ENCODE results near the gene PPP1R27.
A peak's percentile ranks its signal among the peaks of the same experiment; 100 is the strongest.

The PPP1R27 gene, protein sequence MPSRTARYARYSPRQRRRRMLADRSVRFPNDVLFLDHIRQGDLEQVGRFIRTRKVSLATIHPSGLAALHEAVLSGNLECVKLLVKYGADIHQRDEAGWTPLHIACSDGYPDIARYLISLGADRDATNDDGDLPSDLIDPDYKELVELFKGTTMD

DNA sequence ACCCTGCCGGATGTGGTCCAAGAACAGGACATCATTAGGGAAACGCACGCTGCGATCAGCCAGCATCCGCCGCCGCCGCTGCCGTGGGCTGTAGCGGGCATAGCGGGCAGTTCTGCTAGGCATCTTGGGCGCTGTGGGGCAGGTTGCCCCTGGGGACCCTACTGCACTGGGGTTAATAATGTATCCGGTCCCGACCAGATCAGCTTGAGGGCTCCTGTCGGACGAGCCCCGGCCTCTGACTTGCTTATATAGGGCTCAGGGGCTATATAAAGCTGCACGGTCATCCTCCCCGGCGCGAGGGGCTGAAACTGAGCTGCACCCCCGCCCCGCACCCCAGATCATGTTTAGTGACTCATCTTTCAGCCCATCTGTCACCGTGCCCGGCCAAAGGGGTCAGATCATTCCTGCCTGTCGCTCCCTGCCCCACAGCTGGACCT lies at the start of gene PPP1R27:
PPP1R27 (minus strand) TSS at position 220 of the 437 bp plus-strand sequence; CDS start at position 123, 97 bp downstream.
- Histone ChIP-seq H3K27ac (ENCODE audit: low read depth, low read length) (no peak within 1 kb of the TSS), H3K36me3 (ENCODE audit: control insufficient read depth, insufficient read depth, low read length) (no peaks in the 10 kb centered on the region), H3K27me3 (ENCODE audit: control insufficient read depth, insufficient read depth, low read length) (no peaks in the 10 kb centered on the region), H3K4me3 (ENCODE audit: low read length) (peak within 1 kb of the TSS; percentile 87), H3K9ac (ENCODE audit: low read length) (no peak within 1 kb of the TSS), H3K4me1 (ENCODE audit: control insufficient read depth, insufficient read depth, low read length) (peaks cover 7% of the 10 kb centered on the region)

DNA sequence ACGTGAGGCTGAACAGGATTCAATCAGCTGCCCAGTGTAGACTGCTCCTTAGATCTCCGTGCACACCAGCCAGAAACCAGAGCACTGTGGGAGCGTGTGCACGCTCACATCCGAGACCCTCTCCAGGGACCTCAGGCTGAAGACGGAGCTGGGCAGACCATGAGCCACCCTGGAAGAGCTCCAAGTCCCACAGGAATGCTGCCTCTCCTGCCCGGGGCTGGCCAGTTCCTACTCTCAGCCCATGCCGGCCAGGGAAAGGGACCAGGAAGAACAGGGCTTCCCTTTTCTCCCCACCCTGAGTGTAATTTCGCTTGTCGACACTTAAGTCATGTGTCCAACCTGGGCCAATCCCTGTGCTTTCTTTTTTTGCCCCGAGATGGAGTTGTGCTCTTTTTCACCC lies 49.7 kb upstream of the PPP1R27 start:
- Histone ChIP-seq H3K4me3 (ENCODE audit: low read length) (no peak overlapping the region), H3K4me1 (ENCODE audit: control insufficient read depth, insufficient read depth, low read length) (no peaks in the 10 kb centered on the region), H3K9ac (ENCODE audit: low read length) (no peak overlapping the region), H3K27ac (ENCODE audit: low read depth, low read length) (no peak overlapping the region), H3K36me3 (ENCODE audit: control insufficient read depth, insufficient read depth, low read length) (peaks cover 35% of the 10 kb centered on the region), H3K27me3 (ENCODE audit: control insufficient read depth, insufficient read depth, low read length) (no peaks in the 10 kb centered on the region)

DNA sequence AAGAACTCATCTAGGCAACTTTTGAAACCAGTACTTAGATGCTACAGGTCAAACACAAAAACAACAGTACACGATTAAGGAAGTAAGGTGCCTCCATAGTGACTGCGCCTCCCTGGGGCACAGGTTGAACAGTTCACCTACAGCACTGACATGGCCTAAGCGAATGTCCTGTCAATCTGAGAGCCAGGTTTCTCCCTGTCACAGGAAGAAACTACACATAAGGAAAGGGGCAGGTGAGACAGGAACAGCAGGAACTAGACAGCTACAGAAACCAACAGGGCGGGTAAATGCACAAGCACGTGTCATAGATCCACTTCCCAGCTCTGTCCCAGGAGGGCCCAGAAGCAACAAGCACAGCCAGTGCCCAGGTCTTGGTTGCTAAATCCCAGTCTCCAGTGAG lies 44.3 kb upstream of the PPP1R27 start:
- H3K36me3 ChIP-seq (ENCODE audit: control insufficient read depth, insufficient read depth, low read length): peaks cover 3% of the 10 kb centered on the region
- no peaks in the 10 kb centered on the region for H3K27me3 ChIP-seq (ENCODE audit: control insufficient read depth, insufficient read depth, low read length)
- no peak overlapping the region for H3K4me3 ChIP-seq (ENCODE audit: low read length)
- no peak overlapping the region for H3K27ac ChIP-seq (ENCODE audit: low read depth, low read length)
- H3K4me1 ChIP-seq (ENCODE audit: control insufficient read depth, insufficient read depth, low read length): no peaks in the 10 kb centered on the region
- no peak overlapping the region for H3K9ac ChIP-seq (ENCODE audit: low read length)

DNA sequence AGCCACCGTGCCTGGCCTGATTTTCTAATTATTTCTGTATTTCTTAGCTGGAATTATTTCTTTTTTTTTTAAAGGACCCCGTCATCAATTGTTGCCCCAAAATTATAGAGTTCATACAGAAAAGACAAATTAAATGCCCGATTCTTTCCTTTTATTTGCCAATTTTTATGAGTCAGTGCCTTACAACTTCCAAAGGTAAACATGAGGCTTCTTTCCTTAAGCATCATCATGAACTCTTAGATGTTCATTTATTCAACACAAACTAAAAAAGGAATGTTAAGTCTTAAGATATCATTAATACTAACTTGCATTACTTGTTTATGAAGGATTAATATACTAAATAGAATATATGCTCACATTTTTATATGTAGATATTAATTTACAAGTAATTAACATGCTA lies 43.4 kb upstream of the PPP1R27 start:
- no peak overlapping the region for H3K4me3 ChIP-seq (ENCODE audit: low read length)
- peaks cover 3% of the 10 kb centered on the region for H3K36me3 ChIP-seq (ENCODE audit: control insufficient read depth, insufficient read depth, low read length)
- H3K4me1 ChIP-seq (ENCODE audit: control insufficient read depth, insufficient read depth, low read length): no peaks in the 10 kb centered on the region
- H3K27ac ChIP-seq (ENCODE audit: low read depth, low read length): no peak overlapping the region
- H3K9ac ChIP-seq (ENCODE audit: low read length): no peak overlapping the region
- H3K27me3 ChIP-seq (ENCODE audit: control insufficient read depth, insufficient read depth, low read length): no peaks in the 10 kb centered on the region

DNA sequence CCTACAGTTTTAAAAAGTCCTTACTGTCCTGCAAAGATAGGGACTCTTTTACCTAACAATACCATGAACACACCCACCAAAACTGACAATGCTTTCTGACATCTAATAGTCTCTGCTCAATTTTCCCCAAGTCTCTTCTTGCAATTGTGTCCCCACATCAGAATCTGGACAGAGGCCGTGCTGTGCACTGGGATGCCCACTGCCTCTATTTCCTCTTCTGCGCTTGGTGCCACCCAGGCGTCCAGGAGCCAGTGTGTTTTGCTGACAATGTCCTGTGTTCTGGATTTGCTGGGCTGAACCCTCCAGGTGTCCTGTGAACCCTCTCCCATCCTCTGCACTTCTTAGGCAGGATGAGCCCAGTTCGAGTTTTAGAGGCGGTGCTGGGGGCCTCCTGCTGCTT lies 42.7 kb upstream of the PPP1R27 start:
- Histone ChIP-seq H3K4me1 (ENCODE audit: control insufficient read depth, insufficient read depth, low read length) (no peaks in the 10 kb centered on the region), H3K9ac (ENCODE audit: low read length) (no peak overlapping the region), H3K36me3 (ENCODE audit: control insufficient read depth, insufficient read depth, low read length) (peaks cover 3% of the 10 kb centered on the region), H3K4me3 (ENCODE audit: low read length) (no peak overlapping the region), H3K27ac (ENCODE audit: low read depth, low read length) (no peak overlapping the region), H3K27me3 (ENCODE audit: control insufficient read depth, insufficient read depth, low read length) (no peaks in the 10 kb centered on the region)

DNA sequence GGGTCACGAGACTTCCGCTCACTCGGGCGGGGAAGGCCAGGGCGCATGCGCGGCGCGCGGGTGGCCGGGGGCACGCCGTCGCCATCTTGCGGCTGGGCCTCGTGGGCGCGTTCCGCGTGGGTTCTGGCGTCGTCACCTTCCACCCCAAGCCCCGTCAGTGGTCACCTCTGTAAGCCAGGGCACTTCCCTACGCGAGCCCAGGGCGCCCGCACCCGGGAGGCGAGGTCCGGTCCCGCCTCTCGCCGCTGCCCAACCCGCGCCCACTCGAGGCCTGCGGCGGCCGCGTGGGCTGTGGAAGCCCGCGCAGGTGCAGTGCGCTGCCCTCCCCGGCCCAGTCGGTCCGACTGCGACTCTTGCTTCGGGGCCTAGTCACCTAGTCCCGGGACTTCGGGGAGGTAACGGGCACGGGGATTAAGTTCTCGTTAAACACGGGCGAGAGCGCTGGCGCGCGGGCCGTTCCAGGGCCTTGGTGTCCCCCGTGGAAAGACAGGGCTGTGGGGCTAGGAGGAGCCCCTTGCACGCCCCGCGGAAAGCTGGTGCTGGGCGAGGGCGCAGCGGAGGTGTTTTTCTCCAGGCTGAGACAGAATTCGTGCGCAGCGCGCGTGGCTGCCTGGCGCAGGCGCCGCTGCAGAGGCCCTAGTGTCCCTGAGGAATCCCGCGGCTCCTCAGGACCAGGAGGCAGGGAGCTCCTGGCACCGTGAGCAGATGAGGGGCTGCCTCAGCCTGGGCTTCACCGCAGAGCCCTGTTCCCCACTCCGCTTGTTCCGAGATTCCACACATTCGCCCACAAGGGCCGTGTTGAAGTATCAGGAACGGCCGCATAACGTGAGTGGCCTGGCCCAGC lies 36.8 kb upstream of the PPP1R27 start:
- Histone ChIP-seq H3K4me1 (ENCODE audit: control insufficient read depth, insufficient read depth, low read length) (peaks cover 12% of the 10 kb centered on the region), H3K27ac (ENCODE audit: low read depth, low read length) (peak overlapping the region; percentile 94), H3K4me3 (ENCODE audit: low read length) (peak overlapping the region; percentile 87), H3K9ac (ENCODE audit: low read length) (peak overlapping the region; percentile 87), H3K27me3 (ENCODE audit: control insufficient read depth, insufficient read depth, low read length) (no peaks in the 10 kb centered on the region), H3K36me3 (ENCODE audit: control insufficient read depth, insufficient read depth, low read length) (peaks cover 11% of the 10 kb centered on the region)

DNA sequence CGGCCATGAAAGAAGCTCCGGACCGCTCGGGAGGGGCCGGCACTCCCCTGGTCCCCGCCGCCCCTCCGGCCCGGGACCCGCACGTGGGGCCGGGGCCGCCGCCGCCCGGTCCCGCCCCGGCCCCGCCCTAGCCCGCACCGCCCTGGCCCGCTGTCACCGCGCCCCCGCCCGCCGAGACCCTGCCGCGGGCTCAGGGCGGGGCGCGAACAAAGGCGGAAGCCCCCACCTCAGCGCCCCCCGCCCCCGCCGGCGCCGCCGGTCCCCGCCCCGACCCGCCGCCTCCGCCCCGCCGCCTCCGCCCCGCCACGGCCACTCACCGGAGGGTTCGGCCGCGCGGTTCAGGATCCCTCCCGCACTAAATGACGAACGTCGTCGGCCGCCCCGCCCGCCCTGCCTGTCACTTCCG lies 36.1 kb upstream of the PPP1R27 start, which contains the start of gene ARHGDIA:
ARHGDIA (minus strand) TSS at position 357 of the 406 bp plus-strand sequence. CDS start 1,407 bp downstream, outside the sequence.
- Histone ChIP-seq H3K4me3 (ENCODE audit: low read length) (peak within 1 kb of the TSS; percentile 87), H3K27ac (ENCODE audit: low read depth, low read length) (peak within 1 kb of the TSS; percentile 94), H3K4me1 (ENCODE audit: control insufficient read depth, insufficient read depth, low read length) (peaks cover 12% of the 10 kb centered on the region), H3K9ac (ENCODE audit: low read length) (peak within 1 kb of the TSS; percentile 87), H3K36me3 (ENCODE audit: control insufficient read depth, insufficient read depth, low read length) (peaks cover 11% of the 10 kb centered on the region), H3K27me3 (ENCODE audit: control insufficient read depth, insufficient read depth, low read length) (no peaks in the 10 kb centered on the region)

DNA sequence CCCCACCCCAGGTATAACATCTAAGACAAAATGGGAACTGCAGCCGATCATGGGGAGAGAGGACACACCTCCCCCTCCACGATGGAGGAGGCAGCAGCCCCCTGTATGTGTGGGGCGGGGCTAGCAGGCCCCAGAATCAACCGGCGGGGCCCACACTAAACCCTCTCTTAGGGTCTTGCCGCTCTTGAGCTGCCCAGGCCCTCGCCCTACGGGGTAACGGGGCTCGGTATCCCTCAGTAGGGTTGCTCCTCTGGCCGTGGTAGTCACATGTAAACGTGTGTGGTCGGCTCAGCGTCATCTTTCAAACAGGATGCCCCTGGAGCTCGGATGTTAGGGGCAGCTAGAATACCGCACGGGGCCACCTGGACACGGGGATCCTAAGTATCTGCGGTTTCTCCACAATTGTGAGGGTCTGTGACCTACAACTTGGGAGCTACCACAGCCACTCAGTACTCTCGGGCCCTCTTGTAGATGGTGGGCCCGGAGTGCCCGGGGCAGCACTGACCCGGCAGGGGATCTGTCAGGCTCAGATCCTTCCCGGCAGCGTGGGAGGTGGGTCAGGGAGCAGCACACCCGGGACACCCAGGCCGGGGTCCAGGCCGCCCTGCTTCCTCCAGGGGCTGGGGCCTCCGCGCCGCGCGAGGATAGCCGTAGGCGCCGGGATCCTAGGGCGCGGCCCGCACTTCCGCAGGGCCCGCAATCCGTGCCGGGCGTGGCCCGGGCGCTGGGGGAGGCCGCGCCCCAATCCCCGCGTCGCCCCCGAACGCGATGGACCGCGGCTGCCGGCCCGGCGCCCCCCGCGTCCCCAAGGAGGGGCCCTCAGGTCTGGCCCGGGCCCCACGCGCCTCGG lies 35.5 kb upstream of the PPP1R27 start:
- peak overlapping the region; percentile 61 for H3K4me3 ChIP-seq (ENCODE audit: low read length)
- peaks cover 11% of the 10 kb centered on the region for H3K36me3 ChIP-seq (ENCODE audit: control insufficient read depth, insufficient read depth, low read length)
- H3K9ac ChIP-seq (ENCODE audit: low read length): peak overlapping the region; percentile 17
- no peaks in the 10 kb centered on the region for H3K27me3 ChIP-seq (ENCODE audit: control insufficient read depth, insufficient read depth, low read length)
- H3K4me1 ChIP-seq (ENCODE audit: control insufficient read depth, insufficient read depth, low read length): peaks cover 12% of the 10 kb centered on the region
- H3K27ac ChIP-seq (ENCODE audit: low read depth, low read length): peak overlapping the region; percentile 80

DNA sequence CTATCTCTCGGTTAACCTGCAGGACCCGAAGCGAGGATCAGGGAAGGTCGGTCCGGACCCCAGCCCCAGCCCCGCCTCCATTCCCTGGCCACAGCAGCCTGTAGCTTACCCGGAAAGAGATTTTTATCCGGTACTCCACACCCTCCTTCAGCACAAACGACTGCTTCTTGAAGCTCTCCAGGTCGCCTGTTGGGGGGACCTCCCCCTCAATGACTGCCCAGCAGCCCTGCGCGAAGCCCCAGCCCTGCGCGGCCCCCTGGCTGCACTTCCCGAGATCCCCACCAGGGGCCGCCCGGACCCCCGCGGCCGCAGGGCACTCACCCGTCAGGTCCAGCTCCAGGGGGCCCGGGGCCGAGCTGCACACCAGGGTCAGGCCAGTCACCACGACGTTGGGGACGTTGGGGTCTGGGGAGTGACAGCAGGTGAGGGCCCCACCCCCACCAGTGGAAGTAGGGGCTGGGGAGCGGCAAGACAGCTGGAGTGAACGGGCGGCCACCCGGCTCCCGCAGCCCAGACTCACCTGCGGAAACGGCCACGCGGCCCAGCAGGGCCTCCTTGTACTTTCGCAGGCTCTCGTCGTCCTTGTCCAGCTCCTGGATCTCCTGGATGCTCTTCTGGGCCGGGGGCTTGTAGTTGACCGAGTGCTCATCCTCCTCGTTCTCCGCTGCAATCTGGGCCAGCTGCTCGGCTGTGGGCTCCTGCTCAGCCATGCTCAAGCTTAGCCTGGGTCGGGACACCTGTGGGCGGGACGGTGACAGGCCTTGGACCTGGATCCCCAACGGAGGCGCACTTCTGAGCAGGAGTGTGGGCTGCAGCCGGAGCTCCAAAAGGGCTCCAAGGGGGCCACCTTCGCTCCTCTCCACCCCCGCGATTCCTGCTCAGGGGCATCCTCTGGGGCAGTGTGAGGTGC lies 34.6 kb upstream of the PPP1R27 start:
- peaks cover 11% of the 10 kb centered on the region for H3K36me3 ChIP-seq (ENCODE audit: control insufficient read depth, insufficient read depth, low read length)
- peaks cover 12% of the 10 kb centered on the region for H3K4me1 ChIP-seq (ENCODE audit: control insufficient read depth, insufficient read depth, low read length)
- H3K9ac ChIP-seq (ENCODE audit: low read length): peak overlapping the region; percentile 17
- peak overlapping the region; percentile 80 for H3K27ac ChIP-seq (ENCODE audit: low read depth, low read length)
- no peaks in the 10 kb centered on the region for H3K27me3 ChIP-seq (ENCODE audit: control insufficient read depth, insufficient read depth, low read length)
- peak overlapping the region; percentile 61 for H3K4me3 ChIP-seq (ENCODE audit: low read length)

DNA sequence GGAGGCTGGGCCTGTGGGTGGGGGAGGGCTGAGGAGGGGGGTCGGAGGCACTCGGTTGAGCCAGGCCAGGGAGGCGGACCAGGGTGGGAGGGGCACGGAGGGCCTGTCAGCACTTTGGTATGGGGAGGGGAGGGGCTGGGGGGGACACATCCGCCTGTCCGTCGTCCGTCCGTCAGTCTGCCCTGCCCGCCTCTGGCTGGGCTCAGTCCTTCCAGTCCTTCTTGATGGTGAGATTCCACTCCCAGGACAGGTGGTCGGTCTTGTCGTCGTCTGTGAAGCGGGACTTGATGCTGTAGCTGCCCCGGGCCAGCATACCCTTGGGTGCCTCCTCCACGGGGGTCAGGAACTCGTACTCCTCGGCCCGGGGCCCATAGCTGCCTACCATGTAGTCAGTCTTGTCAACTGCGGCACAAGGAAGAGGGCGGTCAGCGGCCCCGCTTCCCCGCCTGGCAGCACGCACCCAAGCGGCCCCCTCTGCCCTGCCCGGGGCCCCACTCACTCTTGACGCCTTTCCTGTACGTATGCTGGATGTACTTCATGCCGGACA lies 33.9 kb upstream of the PPP1R27 start:
- H3K9ac ChIP-seq (ENCODE audit: low read length): no peak overlapping the region
- H3K4me1 ChIP-seq (ENCODE audit: control insufficient read depth, insufficient read depth, low read length): peaks cover 12% of the 10 kb centered on the region
- H3K4me3 ChIP-seq (ENCODE audit: low read length): no peak overlapping the region
- peaks cover 11% of the 10 kb centered on the region for H3K36me3 ChIP-seq (ENCODE audit: control insufficient read depth, insufficient read depth, low read length)
- H3K27ac ChIP-seq (ENCODE audit: low read depth, low read length): peak overlapping the region; percentile 80
- H3K27me3 ChIP-seq (ENCODE audit: control insufficient read depth, insufficient read depth, low read length): no peaks in the 10 kb centered on the region

DNA sequence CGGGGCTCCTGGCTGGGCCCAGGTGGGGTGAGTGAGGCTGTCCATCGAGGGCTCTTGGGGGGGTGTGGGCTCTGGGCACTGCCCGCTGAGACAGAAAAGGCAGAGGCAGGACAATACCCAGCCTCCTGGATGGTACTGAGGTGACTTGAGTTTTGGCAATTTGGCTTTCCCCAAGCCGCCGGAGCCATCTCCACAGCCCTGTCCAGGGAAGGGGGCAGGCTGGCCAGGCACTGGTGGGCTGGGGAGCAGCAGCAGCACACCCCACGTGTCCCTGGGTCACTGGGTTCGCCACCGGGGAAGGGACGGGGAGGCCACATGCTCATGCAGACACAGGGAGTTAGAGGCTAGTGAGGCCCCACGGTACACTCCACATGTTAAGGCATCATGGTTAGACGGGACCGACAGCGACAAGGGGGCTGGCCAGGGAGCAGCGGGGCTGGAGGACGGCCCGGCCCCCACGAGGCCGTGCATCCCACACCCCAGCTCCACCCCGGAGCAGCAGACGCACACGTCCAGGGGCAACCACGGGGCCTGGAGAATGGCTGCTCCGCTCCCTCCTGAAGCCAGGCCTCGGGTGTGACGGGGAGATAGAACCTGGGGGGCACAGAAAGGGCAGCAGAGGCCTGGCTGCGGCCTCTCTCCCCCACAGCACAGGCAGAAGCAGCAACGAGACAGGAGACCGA lies 33.3 kb upstream of the PPP1R27 start:
- peaks cover 12% of the 10 kb centered on the region for H3K4me1 ChIP-seq (ENCODE audit: control insufficient read depth, insufficient read depth, low read length)
- no peak overlapping the region for H3K9ac ChIP-seq (ENCODE audit: low read length)
- H3K27ac ChIP-seq (ENCODE audit: low read depth, low read length): peak overlapping the region; percentile 80
- peaks cover 11% of the 10 kb centered on the region for H3K36me3 ChIP-seq (ENCODE audit: control insufficient read depth, insufficient read depth, low read length)
- H3K27me3 ChIP-seq (ENCODE audit: control insufficient read depth, insufficient read depth, low read length): no peaks in the 10 kb centered on the region
- no peak overlapping the region for H3K4me3 ChIP-seq (ENCODE audit: low read length)

Data from rectal smooth muscle tissue (tissue), 1 donor.